OCI-LY1 (cell line): Measurements from ENCODE around the gene NOMO2.
"Not testable (repeated sequence)": the region's sequence is repeated elsewhere in the genome, so short reads cannot be mapped to it uniquely, and the experiment has no call there.

ENCODE experiments used
- H2AFZ ChIP-seq: fragments of 200-600 bp; sonication (generic), shearing (Covaris generic); 2 replicates; pipeline ENCODE4 v1.6.0; 2014; ENCODE audit warnings: antibody characterized with exemption, mild to moderate bottlenecking, low read length
- H3F3A ChIP-seq: fragments of 200-600 bp; sonication (generic), shearing (Covaris generic); 2 replicates; pipeline ENCODE4 v1.6.0; 2014; ENCODE audit warnings: mild to moderate bottlenecking, antibody characterized with exemption, low read length, moderate library complexity; ENCODE audit not compliant: insufficient read depth
- H3K27ac ChIP-seq: fragments of 200-600 bp; sonication (generic); 2 replicates; pipeline ENCODE4 v1.5.1; 2014; ENCODE audit warnings: low read length, mixed run types, mild to moderate bottlenecking, low read depth; ENCODE audit not compliant: poor library complexity, severe bottlenecking
- H3K27me3 ChIP-seq: fragments of 200-600 bp; sonication (generic); 2 replicates; pipeline ENCODE4 v1.6.0; 2014; ENCODE audit warnings: antibody characterized with exemption, mild to moderate bottlenecking, low read length, moderate library complexity; ENCODE audit not compliant: insufficient read depth
- H3K36me3 ChIP-seq: fragments of 200-600 bp; sonication (generic); 2 replicates; pipeline ENCODE4 v1.6.1; 2014; ENCODE audit warnings: mild to moderate bottlenecking, antibody characterized with exemption, low read length, moderate library complexity, mixed read lengths; ENCODE audit not compliant: insufficient read depth
- H3K4me1 ChIP-seq: fragments of 200-600 bp; sonication (generic); 2 replicates; pipeline ENCODE4 v1.5.1; 2014; ENCODE audit warnings: mild to moderate bottlenecking, low read length, moderate library complexity; ENCODE audit not compliant: insufficient read depth, severe bottlenecking
- H3K4me2 ChIP-seq: fragments of 200-600 bp; sonication (generic), shearing (Covaris generic); 2 replicates; pipeline ENCODE4 v1.6.1; 2014; ENCODE audit warnings: low read length
- H3K4me3 ChIP-seq: fragments of 200-600 bp; sonication (generic); 2 replicates; pipeline ENCODE4 v1.5.1; 2014; ENCODE audit warnings: low read length, low read depth, mild to moderate bottlenecking, mixed read lengths; ENCODE audit not compliant: poor library complexity, severe bottlenecking
- H3K79me2 ChIP-seq: fragments of 200-600 bp; shearing (Covaris generic); 2 replicates; pipeline ENCODE4 v1.6.1; 2016; ENCODE audit warnings: mixed run types, low read length, mixed read lengths; ENCODE audit not compliant: insufficient read depth
- H3K9ac ChIP-seq: fragments of 200-600 bp; sonication (generic), shearing (Covaris generic); 2 replicates; pipeline ENCODE4 v1.6.1; 2014; ENCODE audit warnings: mild to moderate bottlenecking, low read length, mixed read lengths
- H3K9me2 ChIP-seq: fragments of 200-600 bp; sonication (generic), shearing (Covaris generic); 2 replicates; pipeline ENCODE4 v1.6.1; 2014; ENCODE audit warnings: low read depth, mild to moderate bottlenecking, low read length, mixed read lengths
- H3K9me3 ChIP-seq: fragments of 200-600 bp; shearing (Covaris generic); 2 replicates; pipeline ENCODE4 v1.6.1; 2014; ENCODE audit warnings: low read length, mixed read lengths
- H4K20me1 ChIP-seq: fragments of 200-600 bp; sonication (generic), shearing (Covaris generic); 2 replicates; pipeline ENCODE4 v1.6.0; 2016; ENCODE audit warnings: mild to moderate bottlenecking, low read length; ENCODE audit not compliant: insufficient read depth

NOMO2 gene

GRCh38 chr16:18561727-18562314 is at the start of gene NOMO2:
NOMO2 (minus strand) TSS chr16:18562097; CDS start chr16:18562040, 57 bp downstream.
- H3K36me3 ChIP-seq, H3K4me1 ChIP-seq, H3K79me2 ChIP-seq, H3K27me3 ChIP-seq, H3K9me3 ChIP-seq, H3K9me2 ChIP-seq, H3K27ac ChIP-seq, H2AFZ ChIP-seq, H3F3A ChIP-seq, H4K20me1 ChIP-seq: not testable (repeated sequence)
- peak within 1 kb of the TSS; percentile 60 for H3K4me3 ChIP-seq
- H3K4me2 ChIP-seq: peak within 1 kb of the TSS; percentile 60
- H3K9ac ChIP-seq: peak within 1 kb of the TSS; percentile 59

GRCh38 chr16:18610147-18610803 is 48.4 kb upstream of the NOMO2 start:
- H3K9ac ChIP-seq, H3K4me3 ChIP-seq, H4K20me1 ChIP-seq, H3K4me2 ChIP-seq, H3K9me2 ChIP-seq, H2AFZ ChIP-seq, H3K79me2 ChIP-seq, H3F3A ChIP-seq, H3K27me3 ChIP-seq, H3K4me1 ChIP-seq, H3K9me3 ChIP-seq, H3K27ac ChIP-seq, H3K36me3 ChIP-seq: not testable (repeated sequence)

- H3K36me3 ChIP-seq, H3K9me2 ChIP-seq: not testable (repeated sequence)
These were observed 46.4 kb upstream of the NOMO2 start for GRCh38 chr16:18608271-18608670.

GRCh38 chr16:18603572-18604246 is 41.8 kb upstream of the NOMO2 start:
- not testable (repeated sequence) for H3K27ac ChIP-seq, H3K36me3 ChIP-seq, H2AFZ ChIP-seq, H3K9me2 ChIP-seq, H3K4me1 ChIP-seq, H3K4me3 ChIP-seq, H3F3A ChIP-seq, H3K27me3 ChIP-seq, H3K9ac ChIP-seq, H3K4me2 ChIP-seq, H3K79me2 ChIP-seq, H3K9me3 ChIP-seq, H4K20me1 ChIP-seq

More at GRCh38 chr16:18608271-18608670, 46.4 kb upstream of the NOMO2 start:
- H3K4me2 ChIP-seq, H3F3A ChIP-seq, H3K4me3 ChIP-seq, H3K4me1 ChIP-seq, H4K20me1 ChIP-seq, H2AFZ ChIP-seq, H3K9me3 ChIP-seq, H3K9ac ChIP-seq, H3K27ac ChIP-seq, H3K27me3 ChIP-seq, H3K79me2 ChIP-seq: not testable (repeated sequence)

- not testable (repeated sequence) for H3K4me2 ChIP-seq, H3K4me3 ChIP-seq, H3F3A ChIP-seq, H3K27me3 ChIP-seq, H2AFZ ChIP-seq, H4K20me1 ChIP-seq, H3K36me3 ChIP-seq, H3K27ac ChIP-seq, H3K79me2 ChIP-seq, H3K9ac ChIP-seq, H3K4me1 ChIP-seq, H3K9me2 ChIP-seq, H3K9me3 ChIP-seq
These were observed 36.7 kb upstream of the NOMO2 start for GRCh38 chr16:18598582-18598981.

- H3K27ac ChIP-seq, H4K20me1 ChIP-seq, H3K4me1 ChIP-seq, H2AFZ ChIP-seq, H3K36me3 ChIP-seq, H3K9ac ChIP-seq, H3K4me2 ChIP-seq, H3K27me3 ChIP-seq, H3K9me2 ChIP-seq, H3F3A ChIP-seq, H3K4me3 ChIP-seq, H3K9me3 ChIP-seq, H3K79me2 ChIP-seq: not testable (repeated sequence)
These were observed 35.8 kb upstream of the NOMO2 start for GRCh38 chr16:18597734-18598133.

GRCh38 chr16:18597319-18597718 is 35.4 kb upstream of the NOMO2 start:
- H3K9me2 ChIP-seq, H3K4me3 ChIP-seq, H3F3A ChIP-seq, H3K79me2 ChIP-seq, H2AFZ ChIP-seq, H3K27ac ChIP-seq, H3K36me3 ChIP-seq, H3K4me2 ChIP-seq, H3K9ac ChIP-seq, H4K20me1 ChIP-seq, H3K9me3 ChIP-seq, H3K4me1 ChIP-seq, H3K27me3 ChIP-seq: not testable (repeated sequence)
